GM18951 (cell line): Measurements from ENCODE around the gene USP11.

Experiments used
- POLR2A ChIP-seq: IDR thresholded peaks from 4 replicates; pipeline ENCODE4 v1.6.1; 2011; ENCODE audit warnings: mild to moderate bottlenecking; ENCODE audit not compliant: insufficient read length, insufficient read depth; ENCODE audit errors: extremely low read depth
- in situ Hi-C: fragments of 300-500 bp; cut with MboI; formaldehyde crosslinking; loops from one replicate; pipeline ENCODE4 v1.12.0; 2022; ENCODE audit warnings: low sequenced_read_pairs, mixed read lengths, inconsistent platforms; ENCODE audit not compliant: unreplicated experiment

USP11 gene

DNA sequence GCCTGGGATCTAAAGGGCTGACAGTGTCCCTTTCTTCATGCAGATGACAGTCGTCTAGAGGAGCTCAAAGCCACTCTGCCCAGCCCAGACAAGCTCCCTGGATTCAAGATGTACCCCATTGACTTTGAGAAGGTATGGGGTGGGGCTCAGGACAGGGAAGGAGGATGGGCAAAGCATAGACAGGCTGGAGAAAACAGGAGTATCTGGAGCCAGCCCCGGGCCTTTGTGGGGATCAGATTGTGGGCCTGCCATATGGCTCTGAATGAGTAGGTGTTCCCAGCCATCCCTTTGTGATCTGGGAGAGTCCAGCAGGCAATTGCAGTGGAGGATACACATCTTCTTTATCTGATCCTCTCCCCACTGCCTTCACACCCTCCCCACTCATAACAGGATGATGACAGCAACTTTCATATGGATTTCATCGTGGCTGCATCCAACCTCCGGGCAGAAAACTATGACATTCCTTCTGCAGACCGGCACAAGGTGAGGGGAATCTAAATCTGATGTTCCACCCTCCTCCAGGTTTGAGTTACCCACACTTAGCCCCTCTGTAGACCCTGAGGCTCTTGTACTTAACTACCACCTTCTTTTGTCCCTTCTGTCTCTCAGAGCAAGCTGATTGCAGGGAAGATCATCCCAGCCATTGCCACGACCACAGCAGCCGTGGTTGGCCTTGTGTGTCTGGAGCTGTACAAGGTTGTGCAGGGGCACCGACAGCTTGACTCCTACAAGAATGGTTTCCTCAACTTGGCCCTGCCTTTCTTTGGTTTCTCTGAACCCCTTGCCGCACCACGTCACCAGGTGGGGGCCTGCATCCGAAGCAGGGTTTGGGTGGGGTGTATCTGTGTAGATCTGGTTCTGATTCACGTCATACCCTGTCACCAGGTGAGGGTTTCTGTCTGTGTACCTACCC lies 20.2 kb upstream of the USP11 start:
- in situ Hi-C loops: no loop called here
- no peak for TF ChIP-seq POLR2A

DNA sequence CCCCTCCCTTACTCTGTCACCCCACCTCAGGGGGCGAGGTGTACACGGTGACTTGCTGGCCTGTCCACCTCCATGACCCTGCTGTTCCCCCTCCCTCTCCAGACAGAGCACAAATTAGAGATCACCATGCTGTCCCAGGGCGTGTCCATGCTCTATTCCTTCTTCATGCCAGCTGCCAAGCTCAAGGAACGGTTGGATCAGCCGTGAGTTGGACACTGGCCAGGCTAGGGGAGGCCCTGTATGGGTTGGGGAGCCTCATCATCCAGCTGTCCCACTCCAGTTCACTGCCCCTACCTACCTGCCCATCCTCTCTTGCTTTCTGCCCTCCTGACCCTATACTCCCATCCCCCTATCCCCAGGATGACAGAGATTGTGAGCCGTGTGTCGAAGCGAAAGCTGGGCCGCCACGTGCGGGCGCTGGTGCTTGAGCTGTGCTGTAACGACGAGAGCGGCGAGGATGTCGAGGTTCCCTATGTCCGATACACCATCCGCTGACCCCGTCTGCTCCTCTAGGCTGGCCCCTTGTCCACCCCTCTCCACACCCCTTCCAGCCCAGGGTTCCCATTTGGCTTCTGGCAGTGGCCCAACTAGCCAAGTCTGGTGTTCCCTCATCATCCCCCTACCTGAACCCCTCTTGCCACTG lies 18.3 kb upstream of the USP11 start:
- no peak for TF ChIP-seq POLR2A
- in situ Hi-C loops: no loop called here

DNA sequence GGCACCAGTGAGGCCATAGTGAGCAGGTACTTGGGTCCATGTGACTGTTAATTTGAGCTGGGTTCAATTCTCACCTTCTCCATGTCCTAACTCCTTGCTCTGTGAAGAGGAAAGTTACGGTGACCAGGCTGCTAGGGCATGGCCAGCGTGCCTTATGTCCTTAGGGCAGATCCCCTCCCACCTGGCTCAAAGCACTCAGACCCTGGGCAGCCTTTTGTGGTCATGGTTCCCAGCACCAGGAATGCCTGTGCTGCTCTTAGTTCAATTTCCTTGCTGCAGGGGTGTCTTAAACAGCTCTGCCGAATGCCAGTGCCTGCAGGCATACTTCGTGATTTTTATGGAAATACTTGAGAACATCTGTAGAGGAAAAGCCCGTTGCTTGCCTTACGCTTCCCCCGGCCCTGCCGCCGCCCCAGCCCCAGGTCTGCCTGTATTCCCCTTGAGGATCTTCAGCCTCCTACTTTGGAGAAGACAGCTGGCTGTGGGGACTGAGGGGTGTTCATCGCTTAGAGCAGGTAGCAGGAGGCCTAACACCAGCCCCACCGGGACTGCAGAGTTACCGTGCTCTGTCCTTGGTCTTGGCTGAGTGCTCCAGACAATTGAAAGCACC lies 17.4 kb upstream of the USP11 start:
- no peak for TF ChIP-seq POLR2A
- in situ Hi-C loops: no loop called here

DNA sequence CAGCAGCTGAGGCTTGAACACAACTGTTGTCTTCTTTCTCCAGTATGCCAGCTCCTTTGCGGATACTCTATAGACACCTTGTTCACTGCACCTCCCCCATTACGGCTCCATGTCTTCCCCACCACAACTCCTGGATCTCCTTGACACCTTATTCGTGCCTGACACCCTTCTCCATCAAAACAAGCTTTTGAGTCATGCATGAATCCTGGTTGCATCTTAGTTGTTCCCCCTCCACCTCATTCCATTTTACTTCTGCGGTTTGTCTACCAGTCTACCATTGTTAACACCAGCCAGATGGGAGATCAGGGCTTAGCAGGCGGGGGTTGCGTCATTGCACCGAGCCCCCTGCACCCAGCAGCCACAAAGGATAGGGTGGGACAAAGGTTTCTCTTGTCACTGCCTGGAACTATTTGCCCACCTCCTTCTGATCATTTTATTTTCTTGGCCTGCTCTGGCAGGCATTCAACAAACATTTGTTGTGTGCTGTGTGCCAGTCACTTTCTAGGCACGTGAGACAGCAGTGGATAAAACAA lies 16.4 kb upstream of the USP11 start:
- in situ Hi-C loops: no loop called here

DNA sequence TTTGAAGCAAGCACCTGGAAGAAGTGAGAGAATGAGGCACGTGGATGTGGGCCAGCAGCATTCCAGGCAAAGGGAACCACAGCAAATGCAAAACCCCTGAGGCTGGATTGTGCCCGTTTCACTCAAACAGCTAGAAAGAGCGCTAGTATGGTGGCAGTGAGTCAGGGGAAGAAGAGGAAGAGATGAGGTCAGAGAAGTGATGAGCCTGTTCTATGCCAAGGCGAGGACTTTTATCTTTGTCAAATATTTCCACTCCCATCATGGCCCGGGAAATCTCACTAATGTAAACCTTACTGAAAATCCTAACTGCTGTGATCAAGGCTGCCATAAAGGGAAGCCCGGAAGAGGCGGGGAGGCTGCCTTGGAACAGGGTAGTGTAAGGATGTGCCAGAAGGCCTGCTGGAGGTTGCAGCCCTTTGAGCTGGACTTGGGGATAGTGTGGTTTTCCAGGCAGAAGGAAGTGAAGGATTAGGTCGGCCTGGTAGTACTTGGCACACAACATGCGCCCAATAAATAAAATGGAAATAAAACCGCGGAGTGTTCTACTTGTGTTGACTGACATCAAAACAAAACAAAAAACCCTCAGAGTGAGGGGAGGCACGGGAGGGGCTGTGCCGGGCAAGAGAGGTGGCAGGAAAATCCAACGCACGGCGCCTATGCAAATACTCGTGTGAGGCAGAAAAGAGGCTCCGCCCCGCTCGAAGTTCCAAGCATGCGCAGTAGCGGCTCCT lies 15.5 kb upstream of the USP11 start:
- in situ Hi-C loops: no loop called here
- TF ChIP-seq POLR2A: no peak

More for the DNA sequence above, 16.4 kb upstream of the USP11 start:
- no peak for TF ChIP-seq POLR2A

DNA sequence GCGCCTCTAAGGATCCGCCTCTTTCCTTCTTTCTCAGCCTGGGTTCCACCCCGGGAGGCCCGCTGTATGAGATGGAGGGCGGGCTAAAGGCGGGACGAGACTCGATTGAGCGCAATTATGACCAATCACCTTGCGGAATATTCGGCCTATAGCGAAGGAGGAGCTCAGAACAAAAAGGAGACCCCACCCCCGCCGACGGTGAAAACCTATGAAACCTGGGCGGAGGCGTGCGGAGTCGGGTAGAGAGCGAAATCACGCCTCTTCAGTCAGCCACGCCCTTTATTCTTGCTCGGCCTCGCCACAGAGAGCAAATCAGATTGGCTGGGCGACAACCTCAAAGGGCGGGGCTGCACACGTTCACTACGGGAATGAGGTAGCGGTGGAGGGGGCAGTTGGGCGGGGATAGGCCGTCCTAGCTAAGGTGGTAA lies 14.9 kb upstream of the USP11 start:
- in situ Hi-C loops: no loop called here
- no peak for TF ChIP-seq POLR2A

DNA sequence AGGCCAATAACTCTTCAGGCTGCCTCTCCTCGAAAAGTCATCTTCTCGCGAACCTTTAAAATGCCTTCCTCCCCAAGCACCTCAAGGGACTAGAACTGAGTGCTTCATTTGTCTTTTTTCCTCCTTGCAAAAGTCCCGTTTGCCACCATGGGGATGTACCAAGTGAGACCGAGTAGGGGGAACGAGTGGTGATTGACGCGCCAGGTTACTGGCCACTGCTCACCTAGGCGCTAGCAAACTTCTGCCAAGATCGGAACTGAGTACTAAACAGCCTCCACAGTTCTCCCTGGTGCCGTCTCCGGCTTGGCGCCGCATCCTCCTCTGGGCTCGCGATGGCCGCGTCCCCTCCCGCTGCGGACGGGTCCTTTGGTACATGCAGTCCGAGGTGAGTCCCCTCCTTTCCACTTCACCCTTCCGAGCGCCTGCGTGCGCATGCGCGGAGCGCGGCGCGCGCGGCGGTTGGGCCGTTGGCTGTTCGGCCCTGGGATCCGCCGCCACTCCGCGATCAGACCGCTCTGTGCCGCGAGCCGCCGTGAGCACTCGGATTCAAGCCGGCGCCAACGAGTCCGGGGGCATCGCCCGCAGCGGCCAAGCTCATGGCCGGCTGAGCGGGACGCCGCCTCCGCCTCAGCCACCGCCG lies 14.4 kb upstream of the USP11 start, which contains the start of gene CDK16:
Gene CDK16 (plus strand): TSS at position 402 of the 640 bp plus-strand sequence. CDS start 4,877 bp downstream, outside the sequence.
- in situ Hi-C loops: no loop called here
- TF ChIP-seq POLR2A: peak; percentile 85

DNA sequence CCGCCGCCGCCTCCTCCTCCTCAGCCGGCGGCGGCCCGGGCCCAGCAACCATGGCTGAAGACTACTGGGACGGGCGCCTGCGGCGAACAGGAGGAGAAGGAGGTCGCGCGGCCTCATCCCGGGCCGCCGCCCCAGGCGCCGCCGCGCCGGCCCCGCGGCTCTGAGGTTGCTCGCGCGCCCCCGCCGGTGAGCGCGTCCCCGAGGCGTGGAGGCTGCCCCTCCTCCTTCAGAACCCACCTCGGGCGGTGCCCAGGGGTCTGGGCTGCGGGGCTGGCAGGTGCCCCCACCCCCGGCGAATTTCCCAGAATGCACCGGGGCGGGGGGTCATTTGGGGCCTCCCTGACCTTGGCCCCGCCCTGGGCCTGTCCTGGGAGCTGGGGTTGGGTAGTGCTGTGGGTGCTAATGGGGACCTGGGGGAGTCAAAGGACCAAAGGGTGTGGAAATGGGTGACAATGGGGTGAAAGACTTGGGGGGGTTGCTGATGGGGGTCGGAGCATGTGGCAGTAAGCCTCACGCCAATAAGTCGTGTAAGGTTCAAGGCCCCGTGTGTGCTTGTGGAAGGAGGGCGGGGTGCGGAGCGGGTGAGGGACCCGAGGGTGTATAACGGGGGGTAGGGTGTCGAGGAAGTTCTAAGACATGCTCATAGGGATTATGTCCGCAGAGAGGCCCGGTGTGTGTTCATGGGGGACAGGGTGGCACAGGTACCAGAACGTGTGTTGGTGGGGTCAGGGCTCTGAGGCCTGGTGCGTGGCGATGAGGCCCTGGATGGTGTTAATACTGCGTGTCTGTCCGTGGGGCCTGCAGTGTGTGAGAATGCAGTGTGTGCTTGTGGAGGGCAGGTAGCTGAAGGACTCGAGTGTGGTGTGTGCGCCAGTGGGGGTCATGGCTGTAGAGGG lies 13.6 kb upstream of the USP11 start:
- no peak for TF ChIP-seq POLR2A
- in situ Hi-C loops: no loop called here

DNA sequence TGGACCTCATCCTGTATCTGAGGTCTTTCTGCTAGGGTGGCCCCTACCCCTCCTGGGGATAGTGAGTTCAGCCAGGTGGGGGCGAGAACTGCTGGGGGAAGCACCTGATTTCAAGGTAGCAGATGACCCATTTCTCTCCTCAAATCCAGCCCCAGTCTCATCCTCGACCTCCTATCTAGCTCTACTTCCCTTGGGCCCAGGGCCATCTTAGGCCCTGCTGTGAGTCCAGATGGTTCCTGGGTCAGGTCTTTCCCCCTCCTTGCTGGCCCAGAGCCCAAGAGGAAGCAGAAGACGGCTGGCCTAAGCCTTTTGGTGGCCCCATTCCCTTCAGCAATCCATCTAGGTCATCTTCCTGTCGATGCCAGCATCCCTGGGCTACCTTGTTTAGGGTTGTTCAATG lies 11.1 kb upstream of the USP11 start:
- no peak for TF ChIP-seq POLR2A
- in situ Hi-C loops: no loop called here

DNA sequence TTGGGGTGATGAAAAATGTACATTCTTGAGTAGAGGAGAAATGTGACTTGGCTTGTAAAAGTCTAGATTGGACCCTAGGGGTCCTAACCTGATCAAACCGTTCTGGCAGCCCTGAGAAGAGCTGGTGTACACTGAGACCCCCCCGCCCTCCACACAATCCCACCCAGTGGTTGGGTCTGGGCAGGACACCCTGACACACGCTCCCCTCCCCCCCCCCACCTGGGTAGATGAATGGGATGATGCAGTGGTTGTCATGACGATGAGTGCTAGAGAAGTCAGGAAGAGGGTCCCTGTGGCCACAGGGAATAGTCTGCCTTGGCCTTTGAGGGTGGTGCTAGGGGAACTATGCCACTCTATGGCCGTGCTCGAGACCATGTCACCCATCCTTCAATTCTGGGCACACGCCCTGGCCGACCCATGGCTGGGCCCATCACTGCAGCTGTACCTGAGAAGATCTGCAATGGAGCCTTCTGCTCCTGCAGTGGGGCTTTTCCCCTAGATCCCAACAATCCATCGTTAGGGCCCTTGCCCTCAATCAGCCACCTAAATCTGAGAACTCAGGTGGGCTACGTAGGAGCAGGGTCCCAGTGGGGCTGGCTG lies 10.0 kb upstream of the USP11 start:
- TF ChIP-seq POLR2A: no peak
- in situ Hi-C loops: no loop called here

DNA sequence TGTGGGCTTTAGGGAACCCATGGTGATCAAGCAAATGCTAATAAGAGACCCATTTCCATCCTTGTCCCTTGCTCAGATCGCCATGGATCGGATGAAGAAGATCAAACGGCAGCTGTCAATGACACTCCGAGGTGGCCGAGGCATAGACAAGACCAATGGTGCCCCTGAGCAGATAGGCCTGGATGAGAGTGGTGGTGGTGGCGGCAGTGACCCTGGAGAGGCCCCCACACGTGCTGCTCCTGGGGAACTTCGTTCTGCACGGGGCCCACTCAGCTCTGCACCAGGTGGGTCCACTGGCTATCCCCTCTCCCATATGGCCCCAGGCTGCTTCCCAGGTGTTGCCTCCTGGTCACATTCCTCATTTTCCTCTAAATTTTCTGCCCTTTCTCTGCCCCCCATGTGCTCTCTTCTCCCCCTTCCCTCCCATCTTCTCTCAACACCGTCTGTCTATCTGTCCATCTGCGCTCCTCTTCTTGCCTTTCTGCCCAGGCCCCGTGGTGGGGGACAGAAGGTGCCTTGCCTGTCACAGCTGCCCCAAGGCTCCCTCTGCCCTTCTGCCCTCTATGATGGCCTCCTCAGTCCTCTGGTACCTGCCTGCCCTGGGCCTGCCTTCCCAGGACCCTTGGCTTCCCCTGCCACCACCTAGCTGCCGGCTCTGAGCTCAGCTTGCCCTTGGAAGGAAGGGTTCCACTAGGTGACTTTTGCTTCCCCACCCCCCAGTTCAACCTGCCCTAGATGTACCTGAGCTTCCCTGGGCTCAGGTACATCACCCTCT lies 9.1 kb upstream of the USP11 start:
- in situ Hi-C loops: no loop called here
- no peak for TF ChIP-seq POLR2A
